A673 (cell line): Measurements from ENCODE around the gene TNS1. TPM values are rescaled to one million over a fixed set of nuclear protein-coding genes. Genes with fewer than 3 reads are reported as not detected.

ENCODE experiments used
- BruUV-seq: library from RNA; stranded (reverse); fragments of 400-500 nt; replicated peaks from 2 replicates; lab custom pipeline; 2021; lab: Mats Ljungman, UMichigan
- CTCF ChIA-PET: fragments of 300-600 bp; sonication (Branson Sonifier 250); formaldehyde crosslinking; loops from one replicate; lab custom pipeline; 2022; ENCODE audit warnings: antibody characterized with exemption; lab: Charles Lee
- POLR2A ChIA-PET: fragments of 300-600 bp; sonication (Branson Sonifier 250); formaldehyde crosslinking; loops from one replicate; lab custom pipeline; 2022; ENCODE audit warnings: antibody characterized with exemption; ENCODE audit not compliant: low non-redundant PET; lab: Charles Lee
- DNase-seq: peaks from one replicate; pipeline ENCODE4 v3.0.0-alpha.2; 2015; ENCODE audit warnings: low spot score
- H3K27ac ChIP-seq: fragments of 200-600 bp; sonication (generic); 2 replicates; pipeline ENCODE4 v1.5.1; 2016; ENCODE audit warnings: mixed run types, low read depth, mild to moderate bottlenecking, mixed read lengths, antibody characterized with exemption, low read length; ENCODE audit not compliant: poor library complexity, severe bottlenecking
- H3K27me3 ChIP-seq: fragments of 200-600 bp; sonication (generic); replicated peaks from 2 replicates; pipeline ENCODE4 v1.6.1; 2017; ENCODE audit warnings: mixed run types, low read depth, mild to moderate bottlenecking, mixed read lengths, antibody characterized with exemption, low read length; ENCODE audit not compliant: insufficient read depth, poor library complexity
- H3K36me3 ChIP-seq: fragments of 200-600 bp; sonication (generic); 2 replicates; pipeline ENCODE4 v1.6.1; 2016; ENCODE audit warnings: mixed run types, mild to moderate bottlenecking, mixed read lengths, antibody characterized with exemption, low read length; ENCODE audit not compliant: insufficient read depth, poor library complexity, severe bottlenecking
- H3K4me1 ChIP-seq: fragments of 200-600 bp; sonication (generic); 2 replicates; pipeline ENCODE4 v1.6.1; 2017; ENCODE audit warnings: mixed run types, mild to moderate bottlenecking, mixed read lengths, antibody characterized with exemption, low read length; ENCODE audit not compliant: insufficient read depth, poor library complexity, severe bottlenecking
- H3K4me3 ChIP-seq: fragments of 200-600 bp; sonication (generic); 2 replicates; pipeline ENCODE4 v1.5.1; 2016; ENCODE audit warnings: low read depth, mixed run types, mild to moderate bottlenecking, mixed read lengths, low read length; ENCODE audit not compliant: poor library complexity, severe bottlenecking
- H3K9me3 ChIP-seq: fragments of 200-600 bp; sonication (generic); 2 replicates; pipeline ENCODE4 v1.6.1; 2016; ENCODE audit warnings: mixed run types, low read depth, mild to moderate bottlenecking, mixed read lengths, antibody characterized with exemption, low read length; ENCODE audit not compliant: poor library complexity, severe bottlenecking
- CTCF ChIP-seq: fragments of 300-800, 200-600 bp; sonication (generic); conservative IDR thresholded peaks from 2 replicates; pipeline ENCODE4 v1.5.1; 2017; ENCODE audit warnings: low read depth, mild to moderate bottlenecking, antibody characterized with exemption, low read length, moderate library complexity, mixed read lengths
- EZH2 ChIP-seq: fragments of 200-600 bp; sonication (generic); IDR thresholded peaks from 2 replicates; pipeline ENCODE4 v1.6.1; 2017; ENCODE audit warnings: borderline replicate concordance, low read depth, mild to moderate bottlenecking, mixed read lengths, antibody characterized with exemption, low read length; ENCODE audit not compliant: poor library complexity, severe bottlenecking
- intact Hi-C: fragments of 100-400 bp; cut with micrococcal nuclease; formaldehyde crosslinking; loops from one replicate; pipeline ENCODE4 v1.10.0; 2022; ENCODE audit not compliant: unreplicated experiment
- total RNA-seq: library from RNA; stranded (reverse); gene quantifications from 2 replicates; pipeline ENCODE4 v1.2.3, GENCODE V29; 2021

The TNS1 gene
- total RNA-seq, 1 experiment from 2014 or later = 99.6 TPM

- ChIA-PET POLR2A (no interaction called here), CTCF (no interaction called here)
- BruUV-seq = no TSS peak
- Histone ChIP-seq H3K36me3 (peaks cover 37% of the 10 kb centered on the region), H3K4me1 (no peaks in the 10 kb centered on the region), H3K27ac (no peak overlapping the region), H3K9me3 (no peaks in the 10 kb centered on the region), H3K4me3 (no peak overlapping the region), H3K27me3 (no peaks in the 10 kb centered on the region)
- TF ChIP-seq EZH2 = no peak
- TF ChIP-seq CTCF = no peak
- intact Hi-C loops = no loop called here
- DNase-seq = no peak
Measured at GRCh38 chr2:217880287-217880889, 122.4 kb downstream of the TNS1 start.

GRCh38 chr2:217878915-217879590 lies 123.7 kb downstream of the TNS1 start:
- ChIA-PET CTCF (no interaction called here), POLR2A (no interaction called here)
- no peaks in the 10 kb centered on the region for H3K9me3 ChIP-seq
- peaks cover 26% of the 10 kb centered on the region for H3K36me3 ChIP-seq
- DNase-seq = no peak
- no peak overlapping the region for H3K27ac ChIP-seq
- TF ChIP-seq CTCF = no peak
- no peak for TF ChIP-seq EZH2
- H3K27me3 ChIP-seq = no peaks in the 10 kb centered on the region
- intact Hi-C loops = no loop called here
- BruUV-seq = no TSS peak
- no peak overlapping the region for H3K4me3 ChIP-seq
- no peaks in the 10 kb centered on the region for H3K4me1 ChIP-seq

- intact Hi-C loops = no loop called here
- ChIA-PET POLR2A (no interaction called here), CTCF (no interaction called here)
- no peaks in the 10 kb centered on the region for H3K27me3 ChIP-seq
- TF ChIP-seq EZH2 = no peak
- no peak for TF ChIP-seq CTCF
- H3K27ac ChIP-seq = no peak overlapping the region
- DNase-seq = no peak
- BruUV-seq = no TSS peak
- no peak overlapping the region for H3K4me3 ChIP-seq
- H3K36me3 ChIP-seq = peaks cover 23% of the 10 kb centered on the region
- no peaks in the 10 kb centered on the region for H3K4me1 ChIP-seq
- H3K9me3 ChIP-seq = no peaks in the 10 kb centered on the region
Measured at GRCh38 chr2:217877866-217878265, 124.9 kb downstream of the TNS1 start.
